GM18909 (cell line): Measurements from ENCODE around the gene NSD2.
"Not testable (repeated sequence)": the region's sequence is repeated elsewhere in the genome, so short reads cannot be mapped to it uniquely, and the experiment has no call there.

Experiments used
- ATAC-seq: cut with Tn5 transposase; IDR thresholded peaks from one replicate; pipeline ENCODE4 v1.9.1; 2021; ENCODE audit warnings: mild to moderate bottlenecking; ENCODE audit not compliant: unreplicated experiment, poor library complexity

NSD2 gene

DNA sequence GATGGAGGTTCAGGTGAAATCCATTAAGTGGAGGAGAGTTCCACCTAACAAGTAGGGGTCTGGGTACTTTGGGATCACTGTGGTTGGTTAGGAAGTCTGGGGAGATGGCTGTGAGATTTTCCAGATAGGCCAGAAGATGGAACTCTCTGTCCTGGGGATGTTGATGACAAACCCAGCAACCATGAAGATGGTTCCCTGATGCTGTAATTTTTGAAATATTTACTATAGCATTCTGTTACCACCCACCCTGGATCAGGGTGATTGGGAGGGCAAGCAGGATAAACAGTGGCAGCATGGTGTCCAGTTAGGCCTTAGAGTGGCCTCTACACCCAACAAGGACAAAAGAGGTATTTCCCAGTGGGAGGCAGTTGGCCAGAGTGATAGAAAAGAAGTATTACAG lies 153.5 kb downstream of the NSD2 start:
- ATAC-seq, result no peak

DNA sequence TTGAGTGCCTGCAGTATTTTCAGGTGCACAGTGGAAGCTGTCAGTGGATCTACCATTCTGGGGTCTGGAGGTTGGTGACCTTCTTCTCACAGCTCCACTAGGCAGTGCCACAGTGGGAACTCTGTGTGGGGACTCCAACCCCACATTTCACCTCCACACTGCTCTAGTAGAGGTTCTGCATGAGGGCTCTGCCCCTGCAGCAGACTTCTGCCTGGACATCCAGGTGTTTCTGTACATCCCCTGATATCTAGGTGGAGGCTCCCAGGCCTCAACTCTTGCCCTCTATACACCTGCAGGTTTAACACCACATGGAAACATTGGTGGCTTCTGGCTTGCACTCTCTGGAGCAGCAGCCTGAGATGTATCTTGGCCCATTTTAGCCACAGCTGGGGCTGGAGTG lies 154.6 kb downstream of the NSD2 start:
- ATAC-seq, result no peak

GRCh38 chr4:2027120-2027519 lies 155.9 kb downstream of the NSD2 start:
- ATAC-seq, result not testable (repeated sequence)

DNA sequence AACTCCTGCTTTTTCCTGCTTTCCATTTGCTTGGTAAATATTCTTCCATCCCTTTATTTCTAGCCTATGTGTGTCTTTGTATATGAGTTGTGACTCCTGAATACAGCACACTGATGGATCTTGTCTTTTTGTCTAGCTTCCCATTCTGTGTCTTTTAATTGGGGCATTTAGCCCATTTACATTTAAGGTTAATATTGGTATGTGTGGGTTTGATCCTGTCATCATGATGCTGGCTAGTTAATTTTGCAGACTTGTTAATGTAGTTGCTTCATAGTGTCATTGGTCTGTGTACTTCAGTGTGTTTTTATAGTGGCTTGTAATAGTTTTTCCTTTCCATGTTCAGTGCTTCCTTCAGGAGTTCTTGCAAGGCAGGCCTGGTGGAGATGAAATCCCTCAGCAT lies 160.0 kb downstream of the NSD2 start:
- ATAC-seq, result not testable (repeated sequence)
